Sigmoid colon (tissue), 7 donors: ENCODE data around the gene NT5DC3. TPM values are rescaled to one million over a fixed set of nuclear protein-coding genes. Genes with fewer than 3 reads are reported as not detected.

Source experiments
- DNase-seq: peaks from one replicate; pipeline ENCODE4 v3.0.0-alpha.2; 2019
- H3K27ac ChIP-seq, 4 donors: fragments of 200-600 bp; sonication (generic); one replicate each; pipeline ENCODE4 v1.5.1; 2016 to 2019; ENCODE audit warnings: mild to moderate bottlenecking in 1 of 4
- H3K27me3 ChIP-seq, 3 donors: fragments of 200-600 bp; sonication (generic); one replicate each; pipeline ENCODE4 v1.5.1; 2019; ENCODE audit warnings: mild to moderate bottlenecking in 1 of 3
- H3K36me3 ChIP-seq, 4 donors: fragments of 200-600 bp; sonication (generic); one replicate each; pipeline ENCODE4 v1.5.1; 2016 to 2019
- H3K4me1 ChIP-seq, 4 donors: fragments of 200-600 bp; sonication (generic); one replicate each; pipeline ENCODE4 v1.5.1; 2017 to 2019
- H3K4me3 ChIP-seq, 4 donors: fragments of 200-600 bp; sonication (generic); one replicate each; pipeline ENCODE4 v1.5.1; 2017 to 2019; ENCODE audit warnings: mild to moderate bottlenecking in 2 of 4, moderate library complexity in 1 of 4
- H3K9me3 ChIP-seq, 4 donors: fragments of 200-600 bp in 3 of 4; sonication (generic) in 3 of 4; one replicate each; pipeline versions ENCODE4 v1.5.1 to v1.6.1; 2013 to 2019
- CTCF ChIP-seq, 4 experiments: fragments of 450-650 bp in 3 of 4; fragments of 200-600 bp in 1 of 4; IDR thresholded peaks; one replicate each; pipeline ENCODE4 v1.5.1; 2016 to 2019; ENCODE audit warnings: antibody characterized with exemption in 4 of 4, mild to moderate bottlenecking in 3 of 4, moderate library complexity in 2 of 4
- EP300 ChIP-seq, 4 donors: sonication (generic); formaldehyde crosslinking; IDR thresholded peaks; one replicate each; pipeline ENCODE4 v1.6.1; 2017; ENCODE audit warnings: antibody characterized with exemption in 4 of 4
- POLR2A ChIP-seq, 2 donors: fragments of 450-650 bp; IDR thresholded peaks; one replicate each; pipeline ENCODE4 v1.6.1; 2016; ENCODE audit warnings: antibody characterized with exemption in 2 of 2, mild to moderate bottlenecking in 2 of 2, moderate library complexity in 2 of 2
- POLR2AphosphoS5 ChIP-seq, 4 donors: sonication (generic); formaldehyde crosslinking; IDR thresholded peaks; one replicate each; pipeline ENCODE4 v1.6.1; 2017; ENCODE audit warnings: antibody characterized with exemption in 4 of 4
- WGBS, 2 donors: extraction: QIAGEN DNeasy Blood & Tissue Kit; methylation state at CpG; one replicate each; pipeline ENCODE4 v1.1.7; 2013; 5-methylcytosine and 5-hydroxymethylcytosine counted together
- intact Hi-C: fragments of 100-400 bp; cut with DNase I; formaldehyde crosslinking; loops from one replicate; pipeline ENCODE4 v1.15.1; 2023
- polyA plus RNA-seq, 3 donors: library from polyadenylated mRNA; stranded (reverse); fragments of 200-250 nt; gene quantifications; one replicate each; pipeline ENCODE4 v1.2.3, GENCODE V29; 2013
- total RNA-seq, 4 donors: library from RNA; depleted of rRNA; stranded (reverse); fragments of >200 nt; gene quantifications; one replicate each; pipeline ENCODE4 v1.1.0, GENCODE V29; 2016
- donor health status: healthy with polysubstance abuse.
- donor health status: Bipolar disorder and iron deficiency.
- donor health status: healthy.

Gene NT5DC3
- total and polyA plus RNA-seq, 7 donors: 0.23 to 346 (median 179) TPM

- H3K4me1 ChIP-seq: no peaks in the 10 kb centered on the region
- DNase-seq: no peak
- intact Hi-C loops: no loop called here
- WGBS, 2 donors: 96 to 99% methylated on average over 2 of the region's 2 CpGs
- H3K4me3 ChIP-seq: no peak overlapping the region
- no peak overlapping the region for H3K27ac ChIP-seq
- no peak for TF ChIP-seq POLR2A (IDR thresholded peaks at IDR 0.05)
- no peak for TF ChIP-seq EP300 (IDR thresholded peaks at IDR 0.05)
- no peak for TF ChIP-seq CTCF (IDR thresholded peaks at IDR 0.05)
- no peak for TF ChIP-seq POLR2AphosphoS5 (IDR thresholded peaks at IDR 0.05)
- no peaks in the 10 kb centered on the region for H3K36me3 ChIP-seq
- no peaks in the 10 kb centered on the region for H3K9me3 ChIP-seq
- no peaks in the 10 kb centered on the region for H3K27me3 ChIP-seq
These were observed 42.9 kb upstream of the NT5DC3 start for GRCh38 chr12:103883908-103884307.

- no peaks in the 10 kb centered on the region for H3K9me3 ChIP-seq
- intact Hi-C loops: no loop called here
- H3K27ac ChIP-seq: no peak overlapping the region
- no peak for TF ChIP-seq POLR2AphosphoS5 (IDR thresholded peaks at IDR 0.05)
- TF ChIP-seq CTCF (IDR thresholded peaks at IDR 0.05): no peak
- TF ChIP-seq EP300 (IDR thresholded peaks at IDR 0.05): no peak
- TF ChIP-seq POLR2A (IDR thresholded peaks at IDR 0.05): no peak
- H3K27me3 ChIP-seq: no peaks in the 10 kb centered on the region
- no peak for DNase-seq
- H3K36me3 ChIP-seq: no peaks in the 10 kb centered on the region
- no peak overlapping the region for H3K4me3 ChIP-seq
- 67 to 71% methylated on average over 2 of the region's 2 CpGs for WGBS, 2 donors
- peaks cover 0 to 4% (median 0%) of the 10 kb centered on the region in 4 donors for H3K4me1 ChIP-seq
These were observed 42.0 kb upstream of the NT5DC3 start for GRCh38 chr12:103882861-103883596.

GRCh38 chr12:103881261-103881660 lies 40.2 kb upstream of the NT5DC3 start:
- H3K27me3 ChIP-seq: no peaks in the 10 kb centered on the region
- WGBS, 2 donors: 50 to 54% methylated on average over 2 of the region's 2 CpGs
- no peaks in the 10 kb centered on the region for H3K9me3 ChIP-seq
- intact Hi-C loops: no loop called here
- no peaks in the 10 kb centered on the region for H3K36me3 ChIP-seq
- H3K4me1 ChIP-seq: peaks cover 0 to 5% (median 0%) of the 10 kb centered on the region in 4 donors
- no peak for DNase-seq
- H3K27ac ChIP-seq: no peak overlapping the region
- H3K4me3 ChIP-seq: no peak overlapping the region
- TF ChIP-seq CTCF (IDR thresholded peaks at IDR 0.05): no peak
- no peak for TF ChIP-seq POLR2A (IDR thresholded peaks at IDR 0.05)
- no peak for TF ChIP-seq POLR2AphosphoS5 (IDR thresholded peaks at IDR 0.05)
- no peak for TF ChIP-seq EP300 (IDR thresholded peaks at IDR 0.05)

GRCh38 chr12:103880299-103881142 lies 39.5 kb upstream of the NT5DC3 start:
- H3K4me1 ChIP-seq: peaks cover 0 to 5% (median 0%) of the 10 kb centered on the region in 4 donors
- WGBS, 2 donors: 29 to 46% methylated on average over 8 of the region's 8 CpGs
- no peak for TF ChIP-seq POLR2AphosphoS5 (IDR thresholded peaks at IDR 0.05)
- no peak for TF ChIP-seq EP300 (IDR thresholded peaks at IDR 0.05)
- no peak for TF ChIP-seq POLR2A (IDR thresholded peaks at IDR 0.05)
- TF ChIP-seq CTCF (IDR thresholded peaks at IDR 0.05): no peak
- H3K4me3 ChIP-seq: no peak overlapping the region
- DNase-seq: no peak
- H3K9me3 ChIP-seq: no peaks in the 10 kb centered on the region
- H3K27ac ChIP-seq: no peak overlapping the region
- intact Hi-C loops: no loop called here
- H3K36me3 ChIP-seq: no peaks in the 10 kb centered on the region
- no peaks in the 10 kb centered on the region for H3K27me3 ChIP-seq
